Measurements from ENCODE around the gene MAPK6.

DNA sequence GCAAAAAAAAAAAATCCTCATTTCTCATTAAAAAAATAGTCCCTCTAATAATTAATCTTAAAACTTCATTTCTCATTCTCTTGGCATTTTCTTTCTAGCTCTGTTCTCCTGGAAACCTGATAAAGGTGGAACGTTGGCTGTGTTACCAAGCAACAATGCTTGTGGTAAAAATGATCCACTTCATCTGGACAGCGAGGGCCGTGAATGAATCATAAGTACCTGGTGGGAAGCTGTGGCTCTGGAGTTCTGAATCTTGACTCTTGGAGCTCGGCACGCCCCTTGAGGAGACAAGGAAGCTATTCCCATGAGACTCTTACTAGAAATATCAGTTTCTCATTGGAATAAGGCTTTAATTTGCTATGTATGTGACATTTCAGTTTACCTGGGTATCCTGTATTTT, 61.0 kb downstream of the MAPK6 start:
- TF ChIP-seq, protein P1, sequence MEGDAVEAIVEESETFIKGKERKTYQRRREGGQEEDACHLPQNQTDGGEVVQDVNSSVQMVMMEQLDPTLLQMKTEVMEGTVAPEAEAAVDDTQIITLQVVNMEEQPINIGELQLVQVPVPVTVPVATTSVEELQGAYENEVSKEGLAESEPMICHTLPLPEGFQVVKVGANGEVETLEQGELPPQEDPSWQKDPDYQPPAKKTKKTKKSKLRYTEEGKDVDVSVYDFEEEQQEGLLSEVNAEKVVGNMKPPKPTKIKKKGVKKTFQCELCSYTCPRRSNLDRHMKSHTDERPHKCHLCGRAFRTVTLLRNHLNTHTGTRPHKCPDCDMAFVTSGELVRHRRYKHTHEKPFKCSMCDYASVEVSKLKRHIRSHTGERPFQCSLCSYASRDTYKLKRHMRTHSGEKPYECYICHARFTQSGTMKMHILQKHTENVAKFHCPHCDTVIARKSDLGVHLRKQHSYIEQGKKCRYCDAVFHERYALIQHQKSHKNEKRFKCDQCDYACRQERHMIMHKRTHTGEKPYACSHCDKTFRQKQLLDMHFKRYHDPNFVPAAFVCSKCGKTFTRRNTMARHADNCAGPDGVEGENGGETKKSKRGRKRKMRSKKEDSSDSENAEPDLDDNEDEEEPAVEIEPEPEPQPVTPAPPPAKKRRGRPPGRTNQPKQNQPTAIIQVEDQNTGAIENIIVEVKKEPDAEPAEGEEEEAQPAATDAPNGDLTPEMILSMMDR (IDR thresholded peaks at IDR 0.05) = no peak
- TF ChIP-seq NR1H2 (CRISPR knock-in tag; IDR thresholded peaks at IDR 0.05) = no peak
- TF ChIP-seq, protein P2, sequence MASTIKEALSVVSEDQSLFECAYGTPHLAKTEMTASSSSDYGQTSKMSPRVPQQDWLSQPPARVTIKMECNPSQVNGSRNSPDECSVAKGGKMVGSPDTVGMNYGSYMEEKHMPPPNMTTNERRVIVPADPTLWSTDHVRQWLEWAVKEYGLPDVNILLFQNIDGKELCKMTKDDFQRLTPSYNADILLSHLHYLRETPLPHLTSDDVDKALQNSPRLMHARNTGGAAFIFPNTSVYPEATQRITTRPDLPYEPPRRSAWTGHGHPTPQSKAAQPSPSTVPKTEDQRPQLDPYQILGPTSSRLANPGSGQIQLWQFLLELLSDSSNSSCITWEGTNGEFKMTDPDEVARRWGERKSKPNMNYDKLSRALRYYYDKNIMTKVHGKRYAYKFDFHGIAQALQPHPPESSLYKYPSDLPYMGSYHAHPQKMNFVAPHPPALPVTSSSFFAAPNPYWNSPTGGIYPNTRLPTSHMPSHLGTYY (CRISPR knock-in tag; IDR thresholded peaks at IDR 0.05) = no peak
- no peak for TF ChIP-seq MYBL2 (CRISPR knock-in tag; IDR thresholded peaks at IDR 0.05)
- TF ChIP-seq, protein P3, sequence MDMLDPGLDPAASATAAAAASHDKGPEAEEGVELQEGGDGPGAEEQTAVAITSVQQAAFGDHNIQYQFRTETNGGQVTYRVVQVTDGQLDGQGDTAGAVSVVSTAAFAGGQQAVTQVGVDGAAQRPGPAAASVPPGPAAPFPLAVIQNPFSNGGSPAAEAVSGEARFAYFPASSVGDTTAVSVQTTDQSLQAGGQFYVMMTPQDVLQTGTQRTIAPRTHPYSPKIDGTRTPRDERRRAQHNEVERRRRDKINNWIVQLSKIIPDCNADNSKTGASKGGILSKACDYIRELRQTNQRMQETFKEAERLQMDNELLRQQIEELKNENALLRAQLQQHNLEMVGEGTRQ (CRISPR knock-in tag; IDR thresholded peaks at IDR 0.05) = no peak

Data from WTC11 (cell line).